TTC549 (cell line): ENCODE measurements around the gene TMIE.
"Not testable (repeated sequence)": the region's sequence is repeated elsewhere in the genome, so short reads cannot be mapped to it uniquely, and the experiment has no call there.

Experiments
- FAIRE-seq: peaks from 2 replicates; lab custom pipeline; 2012; peaks lifted over from hg19 to GRCh38; lab: Jason Lieb, UNC

The TMIE gene

GRCh38 chr3:46725621-46726314 lies 24.6 kb downstream of the TMIE start:
- no peak for FAIRE-seq

GRCh38 chr3:46729038-46729437 lies 27.8 kb downstream of the TMIE start:
- no peak for FAIRE-seq

GRCh38 chr3:46730819-46731218 lies 29.6 kb downstream of the TMIE start:
- no peak for FAIRE-seq

- FAIRE-seq = no peak
These were observed 30.6 kb downstream of the TMIE start for GRCh38 chr3:46731795-46732194.

GRCh38 chr3:46733026-46733800 lies 32.0 kb downstream of the TMIE start:
- no peak for FAIRE-seq

GRCh38 chr3:46734773-46735172 lies 33.6 kb downstream of the TMIE start:
- FAIRE-seq = no peak

- FAIRE-seq = no peak
These were observed 35.0 kb downstream of the TMIE start for GRCh38 chr3:46736006-46736872.

GRCh38 chr3:46737329-46737731 lies 36.1 kb downstream of the TMIE start:
- no peak for FAIRE-seq

- FAIRE-seq = not testable (repeated sequence)
These were observed 38.4 kb downstream of the TMIE start for GRCh38 chr3:46739565-46739964.

GRCh38 chr3:46742992-46743585 lies 41.9 kb downstream of the TMIE start:
- FAIRE-seq = no peak

- no peak for FAIRE-seq
These were observed 45.5 kb downstream of the TMIE start for GRCh38 chr3:46746711-46747110.

- FAIRE-seq = no peak
These were observed 47.0 kb downstream of the TMIE start for GRCh38 chr3:46748170-46748569.

GRCh38 chr3:46749129-46749528 lies 47.9 kb downstream of the TMIE start:
- no peak for FAIRE-seq

GRCh38 chr3:46750555-46751038 lies 49.4 kb downstream of the TMIE start:
- FAIRE-seq = no peak

GRCh38 chr3:46753127-46753526 lies 51.9 kb downstream of the TMIE start:
- not testable (repeated sequence) for FAIRE-seq

GRCh38 chr3:46755646-46756045 lies 54.5 kb downstream of the TMIE start:
- no peak for FAIRE-seq

GRCh38 chr3:46756642-46757041 lies 55.5 kb downstream of the TMIE start:
- no peak for FAIRE-seq

GRCh38 chr3:46759239-46760167 lies 58.3 kb downstream of the TMIE start:
- FAIRE-seq = no peak
